Epithelial cell of esophagus (primary cell): ENCODE data around the gene FAM156A.
A peak's percentile ranks its signal among the peaks of the same experiment; 100 is the strongest.
"Not testable (repeated sequence)": the region's sequence is repeated elsewhere in the genome, so short reads cannot be mapped to it uniquely, and the experiment has no call there.

Experiments
- DNase-seq: peaks from one replicate; pipeline ENCODE4 v3.0.0; 2010; ENCODE audit warnings: low read depth
- H3K4me3 ChIP-seq: 2 replicates; pipeline ENCODE4 v1.5.1; 2011; ENCODE audit warnings: mild to moderate bottlenecking, low read length, control low read depth
- CTCF ChIP-seq: IDR thresholded peaks from 2 replicates; pipeline ENCODE4 v1.5.1; 2011; ENCODE audit warnings: low read depth, mild to moderate bottlenecking, low read length, control low read depth, inconsistent platforms; ENCODE audit not compliant: insufficient read depth; ENCODE audit errors: missing control alignments

Gene FAM156A

GRCh38 chrX:52979993-52980392 lies 21.7 kb upstream of the FAM156A start:
- H3K4me3 ChIP-seq, result no peak overlapping the region
- no peak for TF ChIP-seq CTCF
- no peak for DNase-seq

- TF ChIP-seq CTCF, result no peak
- no peak for DNase-seq
- H3K4me3 ChIP-seq, result no peak overlapping the region
Observed at GRCh38 chrX:52979568-52979967, 21.2 kb upstream of the FAM156A start.

- no peak for TF ChIP-seq CTCF
- no peak overlapping the region for H3K4me3 ChIP-seq
- DNase-seq, result no peak
Observed at GRCh38 chrX:52977953-52978352, 19.6 kb upstream of the FAM156A start.

- not testable (repeated sequence) for H3K4me3 ChIP-seq, DNase-seq
Observed at GRCh38 chrX:52975576-52975975, 17.3 kb upstream of the FAM156A start.

- not testable (repeated sequence) for DNase-seq
Observed at GRCh38 chrX:52974336-52974992, 16.1 kb upstream of the FAM156A start.

GRCh38 chrX:52967922-52968321 lies 9.6 kb upstream of the FAM156A start:
- not testable (repeated sequence) for H3K4me3 ChIP-seq, DNase-seq

More at GRCh38 chrX:52974336-52974992, 16.1 kb upstream of the FAM156A start:
- H3K4me3 ChIP-seq, result not testable (repeated sequence)

GRCh38 chrX:52966993-52967738 lies 8.8 kb upstream of the FAM156A start:
- H3K4me3 ChIP-seq, DNase-seq: not testable (repeated sequence)

GRCh38 chrX:52958961-52959360 lies 643 bp upstream of the FAM156A start:
- not testable (repeated sequence) for H3K4me3 ChIP-seq, DNase-seq

- not testable (repeated sequence) for DNase-seq, H3K4me3 ChIP-seq
Observed at GRCh38 chrX:52949884-52950283, 8.4 kb downstream of the FAM156A start.

- H3K4me3 ChIP-seq, DNase-seq: not testable (repeated sequence)
Observed at GRCh38 chrX:52949325-52949724, 9.0 kb downstream of the FAM156A start.

- not testable (repeated sequence) for DNase-seq, H3K4me3 ChIP-seq
Observed at GRCh38 chrX:52948265-52948664, 10.1 kb downstream of the FAM156A start.

- DNase-seq, result not testable (repeated sequence)
Observed at GRCh38 chrX:52947501-52947900, 10.8 kb downstream of the FAM156A start.

GRCh38 chrX:52945838-52946494 lies 12.4 kb downstream of the FAM156A start:
- H3K4me3 ChIP-seq, DNase-seq: not testable (repeated sequence)

More at GRCh38 chrX:52947501-52947900, 10.8 kb downstream of the FAM156A start:
- not testable (repeated sequence) for H3K4me3 ChIP-seq

- H3K4me3 ChIP-seq, DNase-seq: not testable (repeated sequence)
Observed at GRCh38 chrX:52941728-52942127, 16.6 kb downstream of the FAM156A start.

- not testable (repeated sequence) for DNase-seq, H3K4me3 ChIP-seq
Observed at GRCh38 chrX:52940704-52941103, 17.6 kb downstream of the FAM156A start.

- H3K4me3 ChIP-seq, result peak overlapping the region; percentile 69
- not testable (repeated sequence) for DNase-seq
Observed at GRCh38 chrX:52935470-52935784, 22.9 kb downstream of the FAM156A start.
